Lung (tissue), 12 donors: ENCODE measurements around the gene ASB17. TPM values are rescaled to one million over a fixed set of nuclear protein-coding genes. Genes with fewer than 3 reads are reported as not detected.
A peak's percentile ranks its signal among the peaks of the same experiment; 100 is the strongest.

Experiments
- ATAC-seq: fragments of 200-7000 bp; cut with Tn5 transposase; one replicate; pipeline ENCODE4 v1.9.1; 2020; ENCODE audit warnings: moderate number of reproducible peaks; ENCODE audit not compliant: insufficient read depth, low FRiP score
- DNase-seq, 3 donors: peaks; one replicate each; pipeline ENCODE4 v3.0.0-alpha.2; 2013 to 2017
- H3K27ac ChIP-seq, 2 donors: one replicate each; pipeline ENCODE4 v1.5.1; 2013; ENCODE audit warnings: mild to moderate bottlenecking in 2 of 2, moderate library complexity in 2 of 2, control low read depth in 1 of 2, inconsistent platforms in 1 of 2, low read depth in 1 of 2, low read length in 1 of 2
- H3K27me3 ChIP-seq, 3 donors: one replicate each; pipeline ENCODE4 v1.5.1; 2013; ENCODE audit warnings: low read length in 2 of 3; ENCODE audit not compliant: control insufficient read depth in 3 of 3, insufficient read depth in 3 of 3
- H3K36me3 ChIP-seq, 4 donors: one replicate each; pipeline ENCODE4 v1.5.1; 2013; ENCODE audit warnings: low read length in 4 of 4, mild to moderate bottlenecking in 1 of 4, moderate library complexity in 1 of 4; ENCODE audit not compliant: control insufficient read depth in 4 of 4, insufficient read depth in 4 of 4
- H3K4me1 ChIP-seq, 5 donors: one replicate each; pipeline ENCODE4 v1.5.1; 2013; ENCODE audit warnings: low read length in 5 of 5, mild to moderate bottlenecking in 2 of 5, moderate library complexity in 1 of 5; ENCODE audit not compliant: control insufficient read depth in 5 of 5, insufficient read depth in 5 of 5
- H3K4me3 ChIP-seq: one replicate; pipeline ENCODE4 v1.5.1; 2013; ENCODE audit warnings: mild to moderate bottlenecking, control low read depth, moderate library complexity
- H3K9ac ChIP-seq, 2 donors: one replicate each; pipeline ENCODE4 v1.5.1; 2013; ENCODE audit warnings: low read length in 2 of 2, control low read depth in 1 of 2; ENCODE audit not compliant: insufficient read depth in 1 of 2
- H3K9me3 ChIP-seq, 4 donors: one replicate each; pipeline ENCODE4 v1.5.1; 2013; ENCODE audit warnings: low read length in 3 of 4, mild to moderate bottlenecking in 1 of 4, moderate library complexity in 1 of 4; ENCODE audit not compliant: control insufficient read depth in 4 of 4, insufficient read depth in 3 of 4
- WGBS, 2 donors: extraction: QIAGEN DNeasy Blood & Tissue Kit; methylation state at CpG; one replicate each; pipeline ENCODE4 v1.1.7; 2013; 5-methylcytosine and 5-hydroxymethylcytosine counted together
- polyA plus RNA-seq, 2 donors: library from polyadenylated mRNA; stranded (reverse); fragments of 200-250 nt; gene quantifications; one replicate each; pipeline ENCODE4 v1.2.1, GENCODE V29; 2013
- total RNA-seq, 2 donors: library from RNA; depleted of rRNA in 1 of 2; stranded (reverse); fragments of >200 nt in 1 of 2; gene quantifications; one replicate each; pipeline ENCODE4 v1.2.1, GENCODE V29; 2014 to 2021
- TF ChIP-seq, protein P1 (sequence below): IDR thresholded peaks from 2 replicates; pipeline ENCODE4 v1.5.1; 2012; ENCODE audit warnings: mild to moderate bottlenecking; ENCODE audit errors: control extremely low read depth, extremely low read depth
- donor health status: control.
- donor health status: control.
- donor health status: Bipolar disorder and iron deficiency.
- donor health status: healthy.
- donor health status: DM: yes; HTN: yes; CAD: no.

Gene ASB17
- total and polyA plus RNA-seq, 4 donors: not detected

- WGBS, 2 donors: 20 to 44% methylated on average over 1 of the region's 1 CpG
- Histone ChIP-seq H3K9me3 (no peaks in the 10 kb centered on the region), H3K27ac (no peak overlapping the region), H3K4me1 (no peaks in the 10 kb centered on the region), H3K27me3 (no peaks in the 10 kb centered on the region), H3K4me3 (no peak overlapping the region), H3K9ac (no peak overlapping the region), H3K36me3 (no peaks in the 10 kb centered on the region)
- ATAC-seq (no peak), DNase-seq (no peak)
- TF ChIP-seq, protein P1, sequence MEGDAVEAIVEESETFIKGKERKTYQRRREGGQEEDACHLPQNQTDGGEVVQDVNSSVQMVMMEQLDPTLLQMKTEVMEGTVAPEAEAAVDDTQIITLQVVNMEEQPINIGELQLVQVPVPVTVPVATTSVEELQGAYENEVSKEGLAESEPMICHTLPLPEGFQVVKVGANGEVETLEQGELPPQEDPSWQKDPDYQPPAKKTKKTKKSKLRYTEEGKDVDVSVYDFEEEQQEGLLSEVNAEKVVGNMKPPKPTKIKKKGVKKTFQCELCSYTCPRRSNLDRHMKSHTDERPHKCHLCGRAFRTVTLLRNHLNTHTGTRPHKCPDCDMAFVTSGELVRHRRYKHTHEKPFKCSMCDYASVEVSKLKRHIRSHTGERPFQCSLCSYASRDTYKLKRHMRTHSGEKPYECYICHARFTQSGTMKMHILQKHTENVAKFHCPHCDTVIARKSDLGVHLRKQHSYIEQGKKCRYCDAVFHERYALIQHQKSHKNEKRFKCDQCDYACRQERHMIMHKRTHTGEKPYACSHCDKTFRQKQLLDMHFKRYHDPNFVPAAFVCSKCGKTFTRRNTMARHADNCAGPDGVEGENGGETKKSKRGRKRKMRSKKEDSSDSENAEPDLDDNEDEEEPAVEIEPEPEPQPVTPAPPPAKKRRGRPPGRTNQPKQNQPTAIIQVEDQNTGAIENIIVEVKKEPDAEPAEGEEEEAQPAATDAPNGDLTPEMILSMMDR: no peak
Observed at GRCh38 chr1:75937034-75937433, 4.8 kb upstream of the ASB17 start.

DNA sequence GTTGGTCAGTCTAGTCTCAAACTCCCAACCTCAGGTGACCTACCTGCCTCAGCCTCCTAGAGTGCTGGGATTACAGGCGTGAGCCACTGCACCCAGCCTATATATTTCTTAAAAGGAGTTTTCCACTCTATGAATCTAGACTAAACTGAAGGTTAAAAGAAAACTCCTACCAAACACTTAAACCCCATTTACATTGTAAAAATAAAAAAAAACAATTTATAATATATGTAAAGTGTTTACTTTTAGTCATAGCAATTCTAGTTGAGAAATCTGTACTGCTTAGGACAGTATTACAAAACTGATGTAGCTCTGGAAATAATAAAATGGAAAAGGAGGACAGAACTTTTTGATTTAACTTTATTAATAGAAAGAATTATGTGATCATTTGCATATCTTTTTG, 9.5 kb downstream of the ASB17 start:
- WGBS, 2 donors: 83 to 95% methylated on average over 1 of the region's 1 CpG
- no peaks in the 10 kb centered on the region for H3K27me3 ChIP-seq
- TF ChIP-seq, protein P1: no peak

GRCh38 chr1:75916834-75917233, 15.4 kb downstream of the ASB17 start:
- Histone ChIP-seq H3K9ac (no peak overlapping the region), H3K4me1 (no peaks in the 10 kb centered on the region), H3K27me3 (no peaks in the 10 kb centered on the region), H3K36me3 (no peaks in the 10 kb centered on the region), H3K4me3 (no peak overlapping the region), H3K9me3 (no peaks in the 10 kb centered on the region), H3K27ac (no peak overlapping the region)
- no peak for DNase-seq
- 81 to 88% methylated on average over 2 of the region's 2 CpGs for WGBS, 2 donors
- TF ChIP-seq, protein P1: no peak
- no peak for ATAC-seq

More for the DNA sequence above, 9.5 kb downstream of the ASB17 start:
- no peaks in the 10 kb centered on the region for H3K36me3 ChIP-seq
- no peaks in the 10 kb centered on the region for H3K4me1 ChIP-seq
- H3K9me3 ChIP-seq: no peaks in the 10 kb centered on the region
- no peak overlapping the region for H3K4me3 ChIP-seq
- ATAC-seq (no peak), DNase-seq (no peak)
- no peak overlapping the region for H3K27ac ChIP-seq
- H3K9ac ChIP-seq: no peak overlapping the region

GRCh38 chr1:75908717-75909152, 23.5 kb downstream of the ASB17 start:
- Histone ChIP-seq H3K9me3 (peaks cover 0 to 4% (median 0%) of the 10 kb centered on the region in 4 donors), H3K27ac (no peak overlapping the region), H3K4me3 (no peak overlapping the region), H3K4me1 (no peaks in the 10 kb centered on the region), H3K36me3 (no peaks in the 10 kb centered on the region), H3K9ac (no peak overlapping the region), H3K27me3 (no peaks in the 10 kb centered on the region)
- TF ChIP-seq, protein P1: no peak
- DNase-seq (peak; percentile 29 to 67 (median 67)), ATAC-seq (no peak)
- WGBS, 2 donors: 37 to 54% methylated on average over 2 of the region's 2 CpGs
